GM12801 (cell line): ENCODE results near the gene TTC39A.

Source experiments
- CTCF ChIP-seq: IDR thresholded peaks from one replicate; pipeline ENCODE4 v1.5.1; 2011; ENCODE audit warnings: control low read depth; ENCODE audit not compliant: insufficient read length; ENCODE audit errors: extremely low read depth

Gene TTC39A

GRCh38 chr1:51299981-51300670, 30.2 kb downstream of the TTC39A start:
- no peak for TF ChIP-seq CTCF

GRCh38 chr1:51299185-51299885, 31.0 kb downstream of the TTC39A start:
- TF ChIP-seq CTCF, result no peak

- TF ChIP-seq CTCF, result no peak
Measured at GRCh38 chr1:51298322-51298705, 32.0 kb downstream of the TTC39A start.

GRCh38 chr1:51297401-51298321, 32.7 kb downstream of the TTC39A start:
- TF ChIP-seq CTCF, result no peak

DNA sequence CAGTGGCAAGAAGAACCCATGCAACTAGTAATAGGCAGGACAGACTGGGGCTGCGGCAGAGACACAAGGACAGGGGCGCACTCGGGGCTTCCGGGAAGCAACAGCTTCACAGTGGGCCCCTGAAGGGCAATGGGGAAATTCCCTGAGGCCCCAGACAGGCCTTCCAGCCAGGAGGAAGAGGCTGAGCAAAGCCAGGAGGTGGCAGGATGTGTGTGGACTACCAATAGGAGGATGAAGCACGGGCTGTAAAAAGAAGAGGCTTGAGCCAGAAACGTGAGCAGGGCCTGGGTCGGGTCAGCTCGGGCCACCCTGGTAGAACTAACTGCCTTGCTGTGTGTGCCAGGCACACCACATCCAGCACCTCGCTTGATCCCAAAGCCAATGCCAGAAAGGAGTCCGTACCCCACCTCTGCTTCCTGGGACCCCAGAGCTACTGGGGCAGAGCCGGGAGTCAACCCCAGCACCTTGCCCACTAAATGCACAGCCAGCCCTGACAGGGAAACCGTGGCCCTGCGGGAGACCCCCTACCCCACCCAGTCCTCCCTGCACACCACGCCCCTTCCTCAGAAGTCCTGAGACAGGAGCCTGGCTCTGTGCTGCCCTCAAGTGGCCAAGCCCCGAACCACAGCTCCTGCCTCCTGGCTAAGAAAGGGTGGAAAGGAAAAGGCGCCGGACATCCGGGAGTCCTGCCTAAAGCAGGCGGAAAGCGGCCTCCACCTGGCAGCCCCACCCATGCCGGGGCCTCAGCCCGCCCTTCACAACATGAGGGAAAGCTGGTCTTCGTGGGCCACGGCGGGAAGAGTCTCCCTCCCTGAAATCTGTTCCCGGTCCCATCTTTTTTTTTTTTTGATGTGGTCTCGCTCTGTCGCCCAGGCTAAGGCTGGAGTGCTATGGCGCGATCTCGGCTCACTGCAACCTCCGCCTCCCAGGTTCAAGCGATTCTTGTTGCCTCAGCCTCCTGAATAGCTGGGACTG, 33.7 kb downstream of the TTC39A start:
- no peak for TF ChIP-seq CTCF

- TF ChIP-seq CTCF, result no peak
Measured at GRCh38 chr1:51295926-51296325, 34.4 kb downstream of the TTC39A start.
